ENCODE measurements around the gene CEP83.

CEP83 gene

GRCh38 chr12:94284046-94284445 lies 175.6 kb downstream of the CEP83 start:
- Histone ChIP-seq H3K9ac (no peak overlapping the region), H3K27me3 (no peaks in the 10 kb centered on the region), H3K4me3 (no peak overlapping the region), H3K36me3 (no peaks in the 10 kb centered on the region), H4K20me1 (no peaks in the 10 kb centered on the region), H3K27ac (no peak overlapping the region), H3K4me2 (no peak overlapping the region), H3K9me3 (no peaks in the 10 kb centered on the region), H3K4me1 (peaks cover 36% of the 10 kb centered on the region)
- TF ChIP-seq Cebpa-rat (IDR thresholded peaks at IDR 0.05), result no peak

GRCh38 chr12:94282675-94283074 lies 177.0 kb downstream of the CEP83 start:
- Histone ChIP-seq H3K9ac (no peak overlapping the region), H3K4me2 (peak overlapping the region; percentile 48), H3K36me3 (no peaks in the 10 kb centered on the region), H3K9me3 (no peaks in the 10 kb centered on the region), H3K4me3 (no peak overlapping the region), H3K4me1 (peaks cover 34% of the 10 kb centered on the region), H3K27me3 (no peaks in the 10 kb centered on the region), H4K20me1 (no peaks in the 10 kb centered on the region), H3K27ac (no peak overlapping the region; the same call in 1 of the 2 replicates)
- no peak for TF ChIP-seq Cebpa-rat (IDR thresholded peaks at IDR 0.05)

GRCh38 chr12:94280063-94280462 lies 179.6 kb downstream of the CEP83 start:
- Histone ChIP-seq H3K4me2 (peak overlapping the region; percentile 4; the same call in 1 of the 2 replicates), H3K9ac (no peak overlapping the region)

GRCh38 chr12:94277426-94278000 lies 182.2 kb downstream of the CEP83 start:
- Histone ChIP-seq H3K4me2 (no peak overlapping the region), H3K27ac (no peak overlapping the region), H3K4me3 (no peak overlapping the region), H3K4me1 (peaks cover 14% of the 10 kb centered on the region), H3K36me3 (no peaks in the 10 kb centered on the region), H3K9ac (no peak overlapping the region), H4K20me1 (no peaks in the 10 kb centered on the region), H3K9me3 (no peaks in the 10 kb centered on the region), H3K27me3 (no peaks in the 10 kb centered on the region)
- TF ChIP-seq Cebpa-rat (IDR thresholded peaks at IDR 0.05), result no peak

More at GRCh38 chr12:94280063-94280462, 179.6 kb downstream of the CEP83 start:
- H3K4me3 ChIP-seq, result no peak overlapping the region
- no peaks in the 10 kb centered on the region for H3K9me3 ChIP-seq
- no peaks in the 10 kb centered on the region for H4K20me1 ChIP-seq
- H3K36me3 ChIP-seq, result no peaks in the 10 kb centered on the region
- no peak overlapping the region for H3K27ac ChIP-seq
- no peaks in the 10 kb centered on the region for H3K27me3 ChIP-seq
- H3K4me1 ChIP-seq, result peaks cover 22% of the 10 kb centered on the region
- no peak for TF ChIP-seq Cebpa-rat (IDR thresholded peaks at IDR 0.05)

- Histone ChIP-seq H3K27me3 (no peaks in the 10 kb centered on the region), H4K20me1 (no peaks in the 10 kb centered on the region), H3K9ac (no peak overlapping the region), H3K4me2 (no peak overlapping the region), H3K9me3 (no peaks in the 10 kb centered on the region), H3K36me3 (no peaks in the 10 kb centered on the region), H3K4me3 (no peak overlapping the region), H3K4me1 (peaks cover 9% of the 10 kb centered on the region), H3K27ac (no peak overlapping the region)
- no peak for TF ChIP-seq Cebpa-rat (IDR thresholded peaks at IDR 0.05)
Observed at GRCh38 chr12:94276725-94277124, 182.9 kb downstream of the CEP83 start.

- Histone ChIP-seq H3K4me1 (no peaks in the 10 kb centered on the region), H3K4me3 (no peak overlapping the region), H3K27me3 (no peaks in the 10 kb centered on the region), H3K9ac (no peak overlapping the region), H3K4me2 (no peak overlapping the region), H3K36me3 (no peaks in the 10 kb centered on the region), H3K27ac (no peak overlapping the region), H4K20me1 (no peaks in the 10 kb centered on the region), H3K9me3 (no peaks in the 10 kb centered on the region)
- TF ChIP-seq Cebpa-rat (IDR thresholded peaks at IDR 0.05), result no peak
Observed at GRCh38 chr12:94273272-94273671, 186.4 kb downstream of the CEP83 start.

- Histone ChIP-seq H3K9me3 (no peaks in the 10 kb centered on the region), H3K4me1 (peaks cover 10% of the 10 kb centered on the region), H3K4me3 (no peak overlapping the region), H3K27me3 (no peaks in the 10 kb centered on the region), H3K27ac (no peak overlapping the region), H3K36me3 (no peaks in the 10 kb centered on the region), H3K9ac (no peak overlapping the region), H4K20me1 (no peaks in the 10 kb centered on the region), H3K4me2 (no peak overlapping the region)
- no peak for TF ChIP-seq Cebpa-rat (IDR thresholded peaks at IDR 0.05)
Observed at GRCh38 chr12:94272280-94272679, 187.4 kb downstream of the CEP83 start.

- Histone ChIP-seq H3K36me3 (no peaks in the 10 kb centered on the region), H3K27ac (no peak overlapping the region), H3K9ac (no peak overlapping the region), H3K4me1 (peaks cover 19% of the 10 kb centered on the region), H3K4me3 (no peak overlapping the region), H3K27me3 (no peaks in the 10 kb centered on the region), H4K20me1 (no peaks in the 10 kb centered on the region), H3K9me3 (no peaks in the 10 kb centered on the region), H3K4me2 (no peak overlapping the region)
- TF ChIP-seq Cebpa-rat (IDR thresholded peaks at IDR 0.05), result no peak
Observed at GRCh38 chr12:94271351-94271750, 188.3 kb downstream of the CEP83 start.

- H3K4me2 ChIP-seq, result no peak overlapping the region
Observed at GRCh38 chr12:94269316-94269999, 190.2 kb downstream of the CEP83 start.

GRCh38 chr12:94267921-94268471 lies 191.7 kb downstream of the CEP83 start:
- peak overlapping the region; percentile 72 for H3K4me2 ChIP-seq
- H3K4me3 ChIP-seq, result no peak overlapping the region
- no peaks in the 10 kb centered on the region for H3K9me3 ChIP-seq
- peaks cover 35% of the 10 kb centered on the region for H3K4me1 ChIP-seq
- no peaks in the 10 kb centered on the region for H3K27me3 ChIP-seq
- no peaks in the 10 kb centered on the region for H4K20me1 ChIP-seq
- no peak overlapping the region for H3K9ac ChIP-seq
- H3K27ac ChIP-seq, result no peak overlapping the region
- no peak for TF ChIP-seq Cebpa-rat (IDR thresholded peaks at IDR 0.05)
- H3K36me3 ChIP-seq, result no peaks in the 10 kb centered on the region

More at GRCh38 chr12:94269316-94269999, 190.2 kb downstream of the CEP83 start:
- H4K20me1 ChIP-seq, result no peaks in the 10 kb centered on the region
- H3K36me3 ChIP-seq, result no peaks in the 10 kb centered on the region
- H3K27ac ChIP-seq, result no peak overlapping the region
- H3K4me3 ChIP-seq, result no peak overlapping the region
- no peaks in the 10 kb centered on the region for H3K9me3 ChIP-seq
- no peak for TF ChIP-seq Cebpa-rat (IDR thresholded peaks at IDR 0.05)
- peaks cover 24% of the 10 kb centered on the region for H3K4me1 ChIP-seq
- no peaks in the 10 kb centered on the region for H3K27me3 ChIP-seq
- H3K9ac ChIP-seq, result no peak overlapping the region

All from BLaER1 (cell line).